OCI-LY7 (cell line): ENCODE results near the gene TSPOAP1. TPM values are rescaled to one million over a fixed set of nuclear protein-coding genes. Genes with fewer than 3 reads are reported as not detected.

ENCODE experiments used
- BruUV-seq: library from RNA; stranded (reverse); fragments of 400-500 nt; replicated peaks from 2 replicates; lab custom pipeline; 2021; lab: Mats Ljungman, UMichigan
- CTCF ChIA-PET: fragments of 300-600 bp; sonication (Branson Sonifier 250); formaldehyde crosslinking; loops from one replicate; lab custom pipeline; 2022; ENCODE audit warnings: antibody characterized with exemption; ENCODE audit not compliant: unreplicated experiment; lab: Charles Lee
- POLR2A ChIA-PET: fragments of 300-600 bp; sonication (Branson Sonifier 250); formaldehyde crosslinking; loops from one replicate; lab custom pipeline; 2022; ENCODE audit warnings: antibody characterized with exemption; lab: Charles Lee
- DNase-seq: peaks from one replicate; pipeline ENCODE4 v3.0.0-alpha.2; 2015; ENCODE audit warnings: low spot score
- H2AFZ ChIP-seq: fragments of 200-600 bp; sonication (generic), shearing (Covaris generic); 2 replicates; pipeline ENCODE4 v1.6.1; 2014; ENCODE audit warnings: mild to moderate bottlenecking, antibody characterized with exemption, low read length, moderate library complexity
- H3K27ac ChIP-seq: fragments of 200-600 bp; sonication (generic); 2 replicates; pipeline ENCODE4 v1.5.1; 2014; ENCODE audit warnings: mixed run types, low read depth, mild to moderate bottlenecking, moderate library complexity, low read length, inconsistent platforms; ENCODE audit not compliant: poor library complexity, severe bottlenecking
- H3K36me3 ChIP-seq: fragments of 200-600 bp; sonication (generic); 2 replicates; pipeline ENCODE4 v1.6.1; 2014; ENCODE audit warnings: mild to moderate bottlenecking, antibody characterized with exemption, low read length, moderate library complexity, mixed read lengths; ENCODE audit not compliant: insufficient read depth
- H3K4me1 ChIP-seq: fragments of 200-600 bp; sonication (generic); 2 replicates; pipeline ENCODE4 v1.5.1; 2014; ENCODE audit warnings: mild to moderate bottlenecking, low read length; ENCODE audit not compliant: insufficient read depth, poor library complexity, severe bottlenecking
- H3K4me2 ChIP-seq: fragments of 200-600 bp; sonication (generic); 2 replicates; pipeline ENCODE4 v1.6.1; 2014; ENCODE audit warnings: mild to moderate bottlenecking, low read length
- H3K4me3 ChIP-seq: fragments of 200-600 bp; sonication (generic); 2 replicates; pipeline ENCODE4 v1.5.1; 2014; ENCODE audit warnings: mild to moderate bottlenecking, low read depth, low read length; ENCODE audit not compliant: poor library complexity, severe bottlenecking
- H3K79me2 ChIP-seq: fragments of 200-600 bp; sonication (generic); 2 replicates; pipeline ENCODE4 v1.6.1; 2016; ENCODE audit warnings: low read depth, mild to moderate bottlenecking, low read length, moderate library complexity, mixed read lengths; ENCODE audit not compliant: insufficient read depth
- H3K9me2 ChIP-seq: fragments of 200-600 bp; sonication (generic); 2 replicates; pipeline ENCODE4 v1.6.1; 2016; ENCODE audit warnings: mild to moderate bottlenecking, low read length, mixed read lengths; ENCODE audit not compliant: insufficient read depth
- H3K9me3 ChIP-seq: fragments of 200-600 bp; sonication (generic); 2 replicates; pipeline ENCODE4 v1.6.1; 2014; ENCODE audit warnings: mild to moderate bottlenecking, mixed run types, low read length, mixed read lengths
- H4K20me1 ChIP-seq: fragments of 200-600 bp; sonication (generic); 2 replicates; pipeline ENCODE4 v1.6.1; 2014; ENCODE audit warnings: mild to moderate bottlenecking, antibody characterized with exemption, low read length, moderate library complexity, mixed read lengths; ENCODE audit not compliant: insufficient read depth
- EZH2phosphoT487 ChIP-seq: fragments of 200-600 bp; sonication (generic); IDR thresholded peaks from 2 replicates; pipeline ENCODE4 v1.6.1; 2018; ENCODE audit warnings: low read depth, borderline replicate concordance, mild to moderate bottlenecking, mixed run types, antibody characterized with exemption, low read length, moderate library complexity, mixed read lengths
- intact Hi-C: fragments of 100-400 bp; cut with micrococcal nuclease; formaldehyde crosslinking; loops from one replicate; pipeline ENCODE4 v1.10.0; 2022; ENCODE audit not compliant: unreplicated experiment
- total RNA-seq, 2 experiments: library from RNA; depleted of rRNA in 1 of 2; stranded (reverse); fragments of >200 nt in 1 of 2; shearing (Covaris generic) in 1 of 2; gene quantifications; 2 replicates each; pipeline ENCODE4 v1.2.3, GENCODE V29; 2014 to 2022
- TF ChIP-seq, protein P1 (sequence below): fragments of 200-600 bp; sonication (generic); conservative IDR thresholded peaks from 2 replicates; pipeline ENCODE4 v1.5.1; 2014; ENCODE audit warnings: mild to moderate bottlenecking, antibody characterized with exemption, low read length, moderate library complexity, mixed read lengths

TSPOAP1 gene
- total RNA-seq, 2 experiments from 2014 or later: 24.0 to 50.6 TPM

DNA sequence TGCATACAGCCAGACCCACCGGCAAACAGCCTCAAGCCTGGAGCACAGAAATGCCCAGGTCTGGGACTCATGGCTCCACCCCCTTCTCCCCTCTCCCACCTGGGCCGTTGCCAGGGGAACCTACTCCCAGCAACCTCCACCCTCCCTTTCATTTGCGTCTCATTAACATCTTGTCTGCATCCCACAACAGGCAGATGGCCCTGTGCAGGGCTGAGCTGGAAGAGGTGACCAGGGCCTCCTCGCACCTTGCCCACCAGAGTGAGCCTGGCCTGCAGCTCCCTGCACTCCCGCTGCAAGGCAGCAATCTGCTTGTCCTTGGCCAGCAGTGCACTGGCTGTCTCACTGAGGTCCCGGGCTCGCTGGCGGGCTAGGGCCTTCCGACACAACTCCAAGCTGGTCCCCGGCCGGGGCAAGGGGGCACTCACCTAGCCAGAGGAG is 3.3 kb downstream of the TSPOAP1 start:
- Histone ChIP-seq H3K79me2 (no peaks in the 10 kb centered on the region; the same call in 1 of the 2 replicates), H3K36me3 (peaks cover 7% of the 10 kb centered on the region), H3K9me3 (no peaks in the 10 kb centered on the region), H3K4me2 (no peak overlapping the region), H3K4me1 (peaks cover 40% of the 10 kb centered on the region), H2AFZ (no peak overlapping the region), H3K27ac (no peak overlapping the region), H3K4me3 (no peak overlapping the region), H4K20me1 (no peaks in the 10 kb centered on the region), H3K9me2 (no peaks in the 10 kb centered on the region)
- ChIA-PET CTCF (no interaction called here), POLR2A (interaction anchor here (1.0 kb wide), 1 partner anchor 26 kb away, joined by 3 read pairs; no protein-coding TSS in a partner anchor)
- TF ChIP-seq EZH2phosphoT487: no peak
- TF ChIP-seq, protein P1, sequence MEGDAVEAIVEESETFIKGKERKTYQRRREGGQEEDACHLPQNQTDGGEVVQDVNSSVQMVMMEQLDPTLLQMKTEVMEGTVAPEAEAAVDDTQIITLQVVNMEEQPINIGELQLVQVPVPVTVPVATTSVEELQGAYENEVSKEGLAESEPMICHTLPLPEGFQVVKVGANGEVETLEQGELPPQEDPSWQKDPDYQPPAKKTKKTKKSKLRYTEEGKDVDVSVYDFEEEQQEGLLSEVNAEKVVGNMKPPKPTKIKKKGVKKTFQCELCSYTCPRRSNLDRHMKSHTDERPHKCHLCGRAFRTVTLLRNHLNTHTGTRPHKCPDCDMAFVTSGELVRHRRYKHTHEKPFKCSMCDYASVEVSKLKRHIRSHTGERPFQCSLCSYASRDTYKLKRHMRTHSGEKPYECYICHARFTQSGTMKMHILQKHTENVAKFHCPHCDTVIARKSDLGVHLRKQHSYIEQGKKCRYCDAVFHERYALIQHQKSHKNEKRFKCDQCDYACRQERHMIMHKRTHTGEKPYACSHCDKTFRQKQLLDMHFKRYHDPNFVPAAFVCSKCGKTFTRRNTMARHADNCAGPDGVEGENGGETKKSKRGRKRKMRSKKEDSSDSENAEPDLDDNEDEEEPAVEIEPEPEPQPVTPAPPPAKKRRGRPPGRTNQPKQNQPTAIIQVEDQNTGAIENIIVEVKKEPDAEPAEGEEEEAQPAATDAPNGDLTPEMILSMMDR: no peak
- BruUV-seq: no TSS peak
- peak; percentile 39 for DNase-seq
- intact Hi-C loops: no loop called here

DNA sequence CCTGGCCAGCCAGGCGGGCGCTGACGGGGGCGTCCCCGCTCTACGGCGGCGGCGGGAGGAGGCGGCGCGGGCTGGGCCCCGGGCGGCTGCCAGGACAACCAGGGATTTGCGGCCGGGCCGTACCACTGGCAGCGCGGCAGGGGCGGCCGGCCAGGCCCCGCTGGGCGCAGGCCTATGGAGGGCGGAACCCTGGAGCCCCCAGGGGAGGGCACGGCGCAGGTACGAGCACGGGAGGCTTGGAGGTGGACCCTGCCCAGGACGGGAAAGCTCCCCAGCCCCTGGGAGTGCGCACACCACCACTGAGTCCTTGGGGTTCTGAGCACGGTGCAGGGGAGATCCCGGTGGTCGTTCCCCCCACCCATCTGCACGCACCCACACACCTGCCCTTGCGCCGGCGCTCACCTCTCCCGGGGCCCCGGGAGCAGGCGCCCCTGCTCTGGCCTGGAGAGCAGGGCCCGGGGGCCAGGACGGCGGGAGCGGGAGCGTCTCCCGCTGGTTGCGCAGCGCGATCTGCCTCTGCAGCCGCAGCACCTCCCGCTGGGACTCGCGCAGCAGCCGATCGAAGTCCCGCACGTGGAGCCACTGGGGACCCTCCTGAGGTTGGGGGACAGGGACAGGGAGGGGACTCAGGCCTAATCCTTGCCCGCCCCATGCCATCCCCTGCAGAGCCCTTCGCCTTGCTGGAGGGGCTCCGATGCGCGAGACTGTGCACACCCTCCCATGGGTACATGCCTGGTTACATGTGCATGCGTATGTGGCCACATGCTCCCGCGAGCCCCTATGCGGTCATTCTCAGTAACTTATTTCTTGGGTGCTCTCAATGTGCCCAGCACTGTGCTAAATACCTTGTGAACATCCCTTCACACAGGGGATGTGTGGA is 3.9 kb downstream of the TSPOAP1 start:
- ChIA-PET POLR2A (no interaction called here), CTCF (no interaction called here)
- BruUV-seq: no TSS peak
- no peak for DNase-seq
- no peaks in the 10 kb centered on the region for H3K9me3 ChIP-seq
- H3K4me2 ChIP-seq: no peak overlapping the region
- H3K36me3 ChIP-seq: peaks cover under 1% of the 10 kb centered on the region; the same call in 1 of the 2 replicates
- peaks cover 33% of the 10 kb centered on the region for H3K4me1 ChIP-seq
- H3K4me3 ChIP-seq: no peak overlapping the region
- H3K79me2 ChIP-seq: no peaks in the 10 kb centered on the region
- no peaks in the 10 kb centered on the region for H3K9me2 ChIP-seq
- no peak for TF ChIP-seq EZH2phosphoT487
- TF ChIP-seq, protein P1: no peak
- intact Hi-C loops: no loop called here
- H3K27ac ChIP-seq: no peak overlapping the region
- no peak overlapping the region for H2AFZ ChIP-seq
- no peaks in the 10 kb centered on the region for H4K20me1 ChIP-seq

DNA sequence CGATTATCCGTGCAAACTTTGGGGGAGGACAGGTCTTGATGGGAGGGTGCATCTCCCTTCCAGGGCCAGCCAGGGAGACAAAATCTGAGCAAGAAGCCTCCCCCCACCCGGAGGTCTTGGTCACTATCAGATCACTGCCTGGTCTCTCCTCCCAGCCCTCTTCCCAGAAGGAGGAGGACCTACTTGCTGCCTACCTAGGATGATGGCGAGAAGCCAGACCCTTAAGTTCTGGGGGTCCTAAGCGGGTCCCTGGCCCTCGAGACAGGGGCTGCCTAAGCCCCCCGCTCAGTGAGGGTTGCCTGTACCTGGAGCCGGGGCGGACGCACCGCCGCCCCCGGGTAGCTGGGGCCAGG is 4.6 kb downstream of the TSPOAP1 start:
- intact Hi-C loops: no loop called here
- H2AFZ ChIP-seq: no peak overlapping the region
- no peaks in the 10 kb centered on the region for H3K9me2 ChIP-seq

More for the DNA sequence above, 4.6 kb downstream of the TSPOAP1 start:
- ChIA-PET POLR2A (no interaction called here), CTCF (no interaction called here)
- no peaks in the 10 kb centered on the region for H4K20me1 ChIP-seq
- no TSS peak for BruUV-seq
- no peaks in the 10 kb centered on the region for H3K79me2 ChIP-seq
- H3K36me3 ChIP-seq: no peaks in the 10 kb centered on the region
- H3K4me1 ChIP-seq: peaks cover 27% of the 10 kb centered on the region
- no peak for TF ChIP-seq EZH2phosphoT487
- TF ChIP-seq, protein P1: no peak
- no peak overlapping the region for H3K4me2 ChIP-seq
- no peak overlapping the region for H3K4me3 ChIP-seq
- no peaks in the 10 kb centered on the region for H3K9me3 ChIP-seq
- H3K27ac ChIP-seq: no peak overlapping the region
- no peak for DNase-seq
